Measurements from ENCODE around the gene PLET1. TPM values are rescaled to one million over a fixed set of nuclear protein-coding genes. Genes with fewer than 3 reads are reported as not detected.

Gene PLET1
- total RNA-seq, 2 experiments from 2014 or later = not detected

GRCh38 chr11:112253605-112254242 is 6.9 kb downstream of the PLET1 start:
- no peak for DNase-seq
- H3K27ac Mint-ChIP-seq = no peak overlapping the region
- H3K27me3 Mint-ChIP-seq = no peaks in the 10 kb centered on the region
- CTCF ChIA-PET = interaction anchor here (1.5 kb wide), 1 partner anchor 11 kb away, joined by 3 read pairs; no protein-coding TSS in a partner anchor
- H3K9me3 Mint-ChIP-seq (ENCODE audit: low read depth) = no peaks in the 10 kb centered on the region
- no peak overlapping the region for H3K4me3 Mint-ChIP-seq
- no peak for ATAC-seq
- H3K4me1 Mint-ChIP-seq = no peaks in the 10 kb centered on the region
- no peaks in the 10 kb centered on the region for H3K36me3 Mint-ChIP-seq

- no peak for ATAC-seq
- no peak for DNase-seq
- no peaks in the 10 kb centered on the region for H3K9me3 Mint-ChIP-seq (ENCODE audit: low read depth)
- no peaks in the 10 kb centered on the region for H3K27me3 Mint-ChIP-seq
- CTCF ChIA-PET = interaction anchor here (2.6 kb wide), 1 partner anchor 30 kb away, joined by 9 read pairs; no protein-coding TSS in a partner anchor
- no peaks in the 10 kb centered on the region for H3K36me3 Mint-ChIP-seq
- no peaks in the 10 kb centered on the region for H3K4me1 Mint-ChIP-seq
- no peak overlapping the region for H3K27ac Mint-ChIP-seq
- H3K4me3 Mint-ChIP-seq = no peak overlapping the region
These were observed 10.6 kb downstream of the PLET1 start for GRCh38 chr11:112249871-112250610.

GRCh38 chr11:112248201-112248600 is 12.5 kb downstream of the PLET1 start:
- Mint-ChIP-seq H3K27me3 (no peaks in the 10 kb centered on the region), H3K36me3 (peaks cover 3% of the 10 kb centered on the region), H3K9me3 (ENCODE audit: low read depth) (no peaks in the 10 kb centered on the region), H3K27ac (no peak overlapping the region), H3K4me3 (no peak overlapping the region), H3K4me1 (no peaks in the 10 kb centered on the region)
- ATAC-seq = no peak
- CTCF ChIA-PET = no interaction called here
- DNase-seq = no peak

GRCh38 chr11:112247201-112247600 is 13.5 kb downstream of the PLET1 start:
- Mint-ChIP-seq H3K4me3 (no peak overlapping the region), H3K9me3 (ENCODE audit: low read depth) (no peaks in the 10 kb centered on the region), H3K4me1 (no peaks in the 10 kb centered on the region), H3K36me3 (peaks cover 9% of the 10 kb centered on the region), H3K27ac (no peak overlapping the region), H3K27me3 (no peaks in the 10 kb centered on the region)
- ATAC-seq = no peak
- no peak for DNase-seq
- CTCF ChIA-PET = no interaction called here

- H3K9me3 Mint-ChIP-seq (ENCODE audit: low read depth) = no peaks in the 10 kb centered on the region
- DNase-seq (no peak), ATAC-seq (no peak)
- CTCF ChIA-PET = no interaction called here
- no peak overlapping the region for H3K4me3 Mint-ChIP-seq
- H3K36me3 Mint-ChIP-seq = peaks cover 28% of the 10 kb centered on the region
- no peak overlapping the region for H3K27ac Mint-ChIP-seq
- no peaks in the 10 kb centered on the region for H3K27me3 Mint-ChIP-seq
- H3K4me1 Mint-ChIP-seq = no peaks in the 10 kb centered on the region
These were observed 19.2 kb downstream of the PLET1 start for GRCh38 chr11:112241486-112241885.

GRCh38 chr11:112238041-112238440 is 22.6 kb downstream of the PLET1 start:
- CTCF ChIA-PET = interaction anchor here (1.9 kb wide), 1 partner anchor 42 kb away, joined by 6 read pairs; no protein-coding TSS in a partner anchor
- no peaks in the 10 kb centered on the region for H3K9me3 Mint-ChIP-seq (ENCODE audit: low read depth)
- H3K4me1 Mint-ChIP-seq = no peaks in the 10 kb centered on the region
- no peak overlapping the region for H3K27ac Mint-ChIP-seq
- ATAC-seq (no peak), DNase-seq (no peak)
- H3K36me3 Mint-ChIP-seq = peaks cover 35% of the 10 kb centered on the region
- no peak overlapping the region for H3K4me3 Mint-ChIP-seq
- H3K27me3 Mint-ChIP-seq = no peaks in the 10 kb centered on the region

GRCh38 chr11:112237451-112237850 is 23.2 kb downstream of the PLET1 start:
- Mint-ChIP-seq H3K27me3 (no peaks in the 10 kb centered on the region), H3K4me1 (no peaks in the 10 kb centered on the region), H3K4me3 (no peak overlapping the region), H3K36me3 (peaks cover 29% of the 10 kb centered on the region), H3K9me3 (ENCODE audit: low read depth) (no peaks in the 10 kb centered on the region), H3K27ac (no peak overlapping the region)
- DNase-seq = no peak
- CTCF ChIA-PET = interaction anchor here (1.9 kb wide), 1 partner anchor 43 kb away, joined by 6 read pairs; no protein-coding TSS in a partner anchor
- no peak for ATAC-seq

GRCh38 chr11:112235750-112236390 is 24.8 kb downstream of the PLET1 start:
- Mint-ChIP-seq H3K27ac (no peak overlapping the region), H3K9me3 (ENCODE audit: low read depth) (no peaks in the 10 kb centered on the region), H3K4me1 (no peaks in the 10 kb centered on the region), H3K36me3 (peaks cover 30% of the 10 kb centered on the region), H3K27me3 (no peaks in the 10 kb centered on the region), H3K4me3 (no peak overlapping the region)
- ATAC-seq = no peak
- DNase-seq = no peak
- CTCF ChIA-PET = no interaction called here

- peaks cover 36% of the 10 kb centered on the region for H3K36me3 Mint-ChIP-seq
- H3K4me1 Mint-ChIP-seq = peaks cover 19% of the 10 kb centered on the region
- no peak overlapping the region for H3K27ac Mint-ChIP-seq
- no peak for ATAC-seq
- no peak overlapping the region for H3K4me3 Mint-ChIP-seq
- no peaks in the 10 kb centered on the region for H3K27me3 Mint-ChIP-seq
- DNase-seq = no peak
- CTCF ChIA-PET = interaction anchor here (0.6 to 2.9 kb wide), 4 partner anchors 12 to 443 kb away, joined by 3 to 17 read pairs (median 5); no protein-coding TSS in a partner anchor
- H3K9me3 Mint-ChIP-seq (ENCODE audit: low read depth) = no peaks in the 10 kb centered on the region
These were observed 28.7 kb downstream of the PLET1 start for GRCh38 chr11:112231952-112232351.

- Mint-ChIP-seq H3K4me3 (no peak overlapping the region), H3K27ac (no peak overlapping the region), H3K27me3 (no peaks in the 10 kb centered on the region), H3K36me3 (peaks cover 24% of the 10 kb centered on the region), H3K4me1 (peaks cover 29% of the 10 kb centered on the region), H3K9me3 (ENCODE audit: low read depth) (no peaks in the 10 kb centered on the region)
- CTCF ChIA-PET = interaction anchor here (1.1 to 2.9 kb wide), 2 partner anchors 9 to 50 kb away, joined by 4 to 17 read pairs; no protein-coding TSS in a partner anchor
- ATAC-seq (no peak), DNase-seq (no peak)
These were observed 30.8 kb downstream of the PLET1 start for GRCh38 chr11:112229746-112230433.

- DNase-seq = no peak
- H3K9me3 Mint-ChIP-seq (ENCODE audit: low read depth) = no peaks in the 10 kb centered on the region
- no peaks in the 10 kb centered on the region for H3K27me3 Mint-ChIP-seq
- ATAC-seq = no peak
- H3K4me1 Mint-ChIP-seq = peaks cover 29% of the 10 kb centered on the region
- H3K27ac Mint-ChIP-seq = no peak overlapping the region
- H3K36me3 Mint-ChIP-seq = peaks cover 23% of the 10 kb centered on the region
- CTCF ChIA-PET = interaction anchor here (0.6 to 2.9 kb wide), 3 partner anchors 8 to 345 kb away, joined by 3 to 17 read pairs (median 4); no protein-coding TSS in a partner anchor
- H3K4me3 Mint-ChIP-seq = no peak overlapping the region
These were observed 31.5 kb downstream of the PLET1 start for GRCh38 chr11:112229159-112229558.

- H3K4me1 Mint-ChIP-seq = peaks cover 29% of the 10 kb centered on the region
- DNase-seq (no peak), ATAC-seq (no peak)
- no peak overlapping the region for H3K4me3 Mint-ChIP-seq
- no peak overlapping the region for H3K27ac Mint-ChIP-seq
- no peaks in the 10 kb centered on the region for H3K9me3 Mint-ChIP-seq (ENCODE audit: low read depth)
- CTCF ChIA-PET = interaction anchor here (0.6 to 15.8 kb wide), 3 partner anchors 8 to 345 kb away, joined by 3 to 373 read pairs (median 4); no protein-coding TSS in a partner anchor
- H3K36me3 Mint-ChIP-seq = peaks cover 23% of the 10 kb centered on the region
- peaks cover 2% of the 10 kb centered on the region for H3K27me3 Mint-ChIP-seq
These were observed 32.0 kb downstream of the PLET1 start for GRCh38 chr11:112228706-112229105.

- Mint-ChIP-seq H3K4me1 (peaks cover 29% of the 10 kb centered on the region), H3K27ac (peak overlapping the region; percentile 96), H3K36me3 (peaks cover 23% of the 10 kb centered on the region), H3K27me3 (peaks cover 2% of the 10 kb centered on the region), H3K4me3 (peak overlapping the region; percentile 82), H3K9me3 (ENCODE audit: low read depth) (no peaks in the 10 kb centered on the region)
- DNase-seq (no peak), ATAC-seq (no peak)
- CTCF ChIA-PET = interaction anchor here (15.8 kb wide), 1 partner anchor 54 kb away, joined by 373 read pairs; no protein-coding TSS in a partner anchor
These were observed 33.2 kb downstream of the PLET1 start for GRCh38 chr11:112227471-112227870.
